ENCODE data around the gene SOX10. TPM values are rescaled to one million over a fixed set of nuclear protein-coding genes. Genes with fewer than 3 reads are reported as not detected.

SOX10 gene
- total RNA-seq, 1 experiment from 2014 or later, result not detected

GRCh38 chr22:37925330-37925729, 59.0 kb downstream of the SOX10 start:
- in situ Hi-C loops (cut with HindIII; ENCODE audit: low pct_unique_long_range_greater_than_20kb, low sequenced_read_pairs), result no loop called here
- DNase-seq (ENCODE audit: low read depth), result no peak

- in situ Hi-C loops (cut with HindIII; ENCODE audit: low pct_unique_long_range_greater_than_20kb, low sequenced_read_pairs), result no loop called here
- DNase-seq (ENCODE audit: low read depth), result no peak
Observed at GRCh38 chr22:37924386-37925065, 59.8 kb downstream of the SOX10 start.

- in situ Hi-C loops (cut with HindIII; ENCODE audit: low pct_unique_long_range_greater_than_20kb, low sequenced_read_pairs), result no loop called here
Observed at GRCh38 chr22:37923927-37924326, 60.4 kb downstream of the SOX10 start.

More at GRCh38 chr22:37923927-37924326, 60.4 kb downstream of the SOX10 start:
- DNase-seq (ENCODE audit: low read depth), result no peak

Other genes starting within 250 kb of the SOX10 start
- 33.4 and 42.3 TPM in 2 replicates for gene GCAT, start 176.6 kb downstream of the SOX10 start, total RNA-seq (2014; rRNA removed; shearing (Covaris generic); ENCODE audit: low replicate concordance)
- not detected in 2 replicates for gene GALR3, start 161.2 kb downstream of the SOX10 start, total RNA-seq (2014; rRNA removed; shearing (Covaris generic); ENCODE audit: low replicate concordance)
- 54.0 and 62.0 TPM in 2 replicates for gene ANKRD54, start 140.2 kb downstream of the SOX10 start, total RNA-seq (2014; rRNA removed; shearing (Covaris generic); ENCODE audit: low replicate concordance)
- 475 and 492 TPM in 2 replicates for gene EIF3L, start 135.1 kb downstream of the SOX10 start, total RNA-seq (2014; rRNA removed; shearing (Covaris generic); ENCODE audit: low replicate concordance)
- gene MICALL1, start 78.3 kb downstream of the SOX10 start, total RNA-seq (2014; rRNA removed; shearing (Covaris generic); ENCODE audit: low replicate concordance), result 12.5 and 25.7 TPM in 2 replicates
- 0.17 and 0.90 TPM in 2 replicates for gene C22orf23, start 31.0 kb downstream of the SOX10 start, total RNA-seq (2014; rRNA removed; shearing (Covaris generic); ENCODE audit: low replicate concordance)
- 275 and 283 TPM in 2 replicates for gene POLR2F, start 30.9 kb downstream of the SOX10 start, total RNA-seq (2014; rRNA removed; shearing (Covaris generic); ENCODE audit: low replicate concordance)
- 11.1 and 30.8 TPM in 2 replicates for gene PICK1, start 72.8 kb upstream of the SOX10 start, total RNA-seq (2014; rRNA removed; shearing (Covaris generic); ENCODE audit: low replicate concordance)
- gene SLC16A8, start 99.6 kb upstream of the SOX10 start, total RNA-seq (2014; rRNA removed; shearing (Covaris generic); ENCODE audit: low replicate concordance), result not detected in 2 replicates
- 4.0 and 8.1 TPM in 2 replicates for gene BAIAP2L2, start 126.1 kb upstream of the SOX10 start, total RNA-seq (2014; rRNA removed; shearing (Covaris generic); ENCODE audit: low replicate concordance)
- 12.6 and 13.4 TPM in 2 replicates for gene PLA2G6, start 197.3 kb upstream of the SOX10 start, total RNA-seq (2014; rRNA removed; shearing (Covaris generic); ENCODE audit: low replicate concordance)
- 24.5 and 29.3 TPM in 2 replicates for gene MAFF, start 217.4 kb upstream of the SOX10 start, total RNA-seq (2014; rRNA removed; shearing (Covaris generic); ENCODE audit: low replicate concordance)

Measured in Caki2 (cell line).